Vagina (tissue), 2 donors: ENCODE measurements around the gene ARHGAP6. TPM values are rescaled to one million over a fixed set of nuclear protein-coding genes. Genes with fewer than 3 reads are reported as not detected.
"Not testable (repeated sequence)": the region's sequence is repeated elsewhere in the genome, so short reads cannot be mapped to it uniquely, and the experiment has no call there.

ENCODE experiments used
- DNase-seq, 2 donors: peaks; one replicate each; pipeline ENCODE4 v3.0.0-alpha.2; 2017; ENCODE audit errors: extremely low spot score in 2 of 2
- H3K27ac ChIP-seq: fragments of 200-600 bp; sonication (generic); one replicate; pipeline ENCODE4 v1.5.1; 2019
- H3K27me3 ChIP-seq: fragments of 200-600 bp; sonication (generic); one replicate; pipeline ENCODE4 v1.5.1; 2019
- H3K36me3 ChIP-seq, 2 donors: fragments of 200-600 bp; sonication (generic); one replicate each; pipeline ENCODE4 v1.5.1; 2017 to 2019
- H3K4me1 ChIP-seq: fragments of 200-600 bp; sonication (generic); one replicate; pipeline ENCODE4 v1.5.1; 2019
- H3K4me3 ChIP-seq, 2 donors: fragments of 200-600 bp; sonication (generic); 1 replicate in 1 of 2; 2 replicates in 1 of 2; pipeline ENCODE4 v1.5.1; 2016 to 2019
- H3K9me3 ChIP-seq: fragments of 200-600 bp; sonication (generic); one replicate; pipeline ENCODE4 v1.5.1; 2019
- CTCF ChIP-seq, 3 experiments: fragments of 450-650 bp in 2 of 3; fragments of 200-600 bp in 1 of 3; sonication (generic) in 1 of 3; IDR thresholded peaks; one replicate each; pipeline ENCODE4 v1.5.1; 2017 to 2019; ENCODE audit warnings: antibody characterized with exemption in 3 of 3, mild to moderate bottlenecking in 2 of 3, moderate library complexity in 2 of 3
- POLR2A ChIP-seq, 2 donors: fragments of 450-650 bp; IDR thresholded peaks; one replicate each; pipeline ENCODE4 v1.6.1; 2017; ENCODE audit warnings: antibody characterized with exemption in 2 of 2, mild to moderate bottlenecking in 2 of 2, moderate library complexity in 2 of 2
- POLR2AphosphoS5 ChIP-seq, 2 donors: sonication (generic); formaldehyde crosslinking; IDR thresholded peaks; one replicate each; pipeline ENCODE4 v1.9.0; 2017; ENCODE audit warnings: antibody characterized with exemption in 2 of 2, mild to moderate bottlenecking in 2 of 2, low read depth in 1 of 2; ENCODE audit not compliant: insufficient read depth in 1 of 2
- intact Hi-C: fragments of 100-400 bp; cut with DNase I; formaldehyde crosslinking; loops from one replicate; pipeline ENCODE4 v1.15.1; 2023
- total RNA-seq: library from RNA; depleted of rRNA; stranded (reverse); fragments of >200 nt; gene quantifications from one replicate; pipeline ENCODE4 v1.2.3, GENCODE V29; 2016

The ARHGAP6 gene
- total RNA-seq, 1 donor from 2014 or later = 15.7 TPM

- Histone ChIP-seq H3K27ac (no peak overlapping the region), H3K4me1 (no peaks in the 10 kb centered on the region), H3K27me3 (no peaks in the 10 kb centered on the region), H3K36me3 (no peaks in the 10 kb centered on the region), H3K9me3 (no peaks in the 10 kb centered on the region), H3K4me3 (no peak overlapping the region)
- no peak for TF ChIP-seq POLR2A (IDR thresholded peaks at IDR 0.05)
- no peak for TF ChIP-seq POLR2AphosphoS5 (IDR thresholded peaks at IDR 0.05; ENCODE audit: insufficient read depth in 1 of 2, low read depth in 1 of 2)
- no peak for TF ChIP-seq CTCF (IDR thresholded peaks at IDR 0.05)
- DNase-seq = no peak
- intact Hi-C loops = no loop called here
These were observed 166.4 kb downstream of the ARHGAP6 start for GRCh38 chrX:11499076-11500044.

- H3K4me1 ChIP-seq, H3K36me3 ChIP-seq, intact Hi-C loops, DNase-seq, H3K27me3 ChIP-seq, H3K9me3 ChIP-seq, H3K27ac ChIP-seq, H3K4me3 ChIP-seq: not testable (repeated sequence)
These were observed 174.3 kb downstream of the ARHGAP6 start for GRCh38 chrX:11491375-11491774.

- no peak for TF ChIP-seq POLR2AphosphoS5 (IDR thresholded peaks at IDR 0.05; ENCODE audit: insufficient read depth in 1 of 2, low read depth in 1 of 2)
- TF ChIP-seq CTCF (IDR thresholded peaks at IDR 0.05) = no peak
- no peak for TF ChIP-seq POLR2A (IDR thresholded peaks at IDR 0.05)
- intact Hi-C loops = no loop called here
- Histone ChIP-seq H3K27me3 (no peaks in the 10 kb centered on the region), H3K36me3 (no peaks in the 10 kb centered on the region), H3K4me1 (no peaks in the 10 kb centered on the region), H3K4me3 (no peak overlapping the region), H3K27ac (no peak overlapping the region), H3K9me3 (no peaks in the 10 kb centered on the region)
- DNase-seq = no peak
These were observed 181.4 kb downstream of the ARHGAP6 start for GRCh38 chrX:11484290-11484689.

GRCh38 chrX:11481035-11481434 lies 184.7 kb downstream of the ARHGAP6 start:
- no peaks in the 10 kb centered on the region for H3K36me3 ChIP-seq
- H3K9me3 ChIP-seq = no peaks in the 10 kb centered on the region
- DNase-seq = no peak
- no peak overlapping the region for H3K4me3 ChIP-seq
- TF ChIP-seq POLR2A (IDR thresholded peaks at IDR 0.05) (no peak), CTCF (IDR thresholded peaks at IDR 0.05) (no peak), POLR2AphosphoS5 (IDR thresholded peaks at IDR 0.05; ENCODE audit: insufficient read depth in 1 of 2, low read depth in 1 of 2) (no peak)
- intact Hi-C loops = no loop called here
- H3K27ac ChIP-seq = no peak overlapping the region
- H3K4me1 ChIP-seq = no peaks in the 10 kb centered on the region
- H3K27me3 ChIP-seq = no peaks in the 10 kb centered on the region

- TF ChIP-seq CTCF (IDR thresholded peaks at IDR 0.05) (no peak), POLR2AphosphoS5 (IDR thresholded peaks at IDR 0.05; ENCODE audit: insufficient read depth in 1 of 2, low read depth in 1 of 2) (no peak), POLR2A (IDR thresholded peaks at IDR 0.05) (no peak)
- DNase-seq = no peak
- no peak overlapping the region for H3K4me3 ChIP-seq
- no peaks in the 10 kb centered on the region for H3K4me1 ChIP-seq
- H3K27ac ChIP-seq = no peak overlapping the region
- H3K27me3 ChIP-seq = no peaks in the 10 kb centered on the region
- intact Hi-C loops = no loop called here
- H3K9me3 ChIP-seq = no peaks in the 10 kb centered on the region
- H3K36me3 ChIP-seq = no peaks in the 10 kb centered on the region
These were observed 185.1 kb downstream of the ARHGAP6 start for GRCh38 chrX:11480626-11481025.
